ENCODE measurements around the gene KDM5B.
"Not testable (repeated sequence)": the region's sequence is repeated elsewhere in the genome, so short reads cannot be mapped to it uniquely, and the experiment has no call there.

Gene KDM5B

DNA sequence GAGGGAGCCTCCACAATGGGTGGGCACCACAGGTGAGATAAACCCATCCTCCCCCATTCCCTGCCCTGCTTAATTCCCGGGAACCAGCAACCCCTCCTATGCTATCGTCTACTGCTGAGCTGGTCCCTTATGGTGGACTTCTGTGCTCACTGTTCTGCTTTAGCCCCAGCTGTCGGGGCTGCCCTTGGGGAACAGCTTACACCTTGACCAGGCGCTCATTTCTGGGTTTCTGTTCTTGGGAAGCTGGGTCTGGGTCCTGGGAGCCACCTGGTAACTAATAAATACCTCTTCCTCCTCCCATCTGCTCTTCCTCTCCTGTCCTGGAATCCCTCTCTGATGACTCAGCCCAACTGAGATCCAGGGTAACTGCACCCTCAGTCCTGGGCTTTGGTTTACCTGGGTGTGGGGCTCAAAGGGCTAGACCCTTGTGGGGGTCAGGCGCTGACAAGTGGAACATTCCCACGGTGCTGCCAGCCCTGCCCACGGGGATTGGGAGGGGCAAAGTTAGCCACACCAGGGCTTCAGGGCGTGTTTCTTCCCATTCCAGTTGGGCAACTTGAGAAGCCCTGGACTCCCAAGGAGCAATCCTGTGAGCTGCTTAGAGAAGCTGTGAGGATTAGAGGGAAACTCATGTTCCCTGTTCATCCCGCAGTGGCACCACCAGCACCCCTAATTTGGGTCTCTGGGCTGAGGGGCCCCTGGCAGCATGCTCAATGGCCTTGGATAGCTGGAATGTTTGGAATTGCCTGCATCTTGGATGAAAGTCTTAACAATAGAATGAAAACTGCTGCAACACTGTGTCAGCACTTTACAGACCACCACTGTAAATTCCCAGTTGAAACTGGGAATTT lies 4.2 kb upstream of the KDM5B start:
- DNase-seq (ENCODE audit: low read depth): no peak

DNA sequence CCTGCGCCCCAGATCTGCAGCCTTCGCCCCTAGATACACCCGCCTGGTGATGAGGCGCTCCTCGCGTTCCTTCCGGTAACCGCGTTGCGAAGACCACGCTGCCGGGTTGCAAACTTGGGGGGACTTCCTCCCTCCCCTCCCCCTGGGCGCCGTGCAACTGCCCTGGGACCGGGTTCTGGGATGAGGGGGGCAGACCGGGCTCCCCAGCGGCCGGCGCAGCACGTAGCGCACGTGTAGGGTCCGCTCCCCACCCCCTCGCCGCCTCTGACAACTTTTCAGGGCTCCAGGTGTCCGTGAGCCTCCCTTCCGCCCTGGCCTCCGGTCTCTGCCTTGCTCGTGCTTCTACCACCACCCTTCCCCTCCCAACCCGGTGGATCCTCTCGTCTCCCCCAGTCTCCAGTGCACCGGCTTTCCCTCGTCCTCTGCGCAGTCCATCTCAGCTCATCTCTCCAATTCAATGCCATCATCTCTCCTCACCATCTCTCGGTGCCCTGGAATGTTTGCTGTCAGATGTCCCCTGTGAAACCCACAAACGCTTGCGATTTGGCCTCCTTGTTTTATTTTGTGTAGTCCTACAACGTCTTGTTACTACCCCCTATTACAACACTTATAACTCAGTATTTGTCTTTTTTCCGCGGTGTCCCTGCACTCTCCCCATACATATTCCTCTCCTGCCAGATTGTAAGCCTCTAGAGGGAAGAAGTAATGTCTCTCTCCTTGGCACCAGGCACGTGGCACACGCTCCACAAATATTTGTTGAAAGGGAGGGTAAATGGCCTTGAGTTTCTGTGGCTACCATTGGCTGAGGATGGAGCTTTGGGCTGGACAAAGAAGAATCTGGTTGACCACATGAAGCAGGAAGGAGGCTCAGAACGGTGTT lies 3.3 kb upstream of the KDM5B start:
- no peak for DNase-seq (ENCODE audit: low read depth)

DNA sequence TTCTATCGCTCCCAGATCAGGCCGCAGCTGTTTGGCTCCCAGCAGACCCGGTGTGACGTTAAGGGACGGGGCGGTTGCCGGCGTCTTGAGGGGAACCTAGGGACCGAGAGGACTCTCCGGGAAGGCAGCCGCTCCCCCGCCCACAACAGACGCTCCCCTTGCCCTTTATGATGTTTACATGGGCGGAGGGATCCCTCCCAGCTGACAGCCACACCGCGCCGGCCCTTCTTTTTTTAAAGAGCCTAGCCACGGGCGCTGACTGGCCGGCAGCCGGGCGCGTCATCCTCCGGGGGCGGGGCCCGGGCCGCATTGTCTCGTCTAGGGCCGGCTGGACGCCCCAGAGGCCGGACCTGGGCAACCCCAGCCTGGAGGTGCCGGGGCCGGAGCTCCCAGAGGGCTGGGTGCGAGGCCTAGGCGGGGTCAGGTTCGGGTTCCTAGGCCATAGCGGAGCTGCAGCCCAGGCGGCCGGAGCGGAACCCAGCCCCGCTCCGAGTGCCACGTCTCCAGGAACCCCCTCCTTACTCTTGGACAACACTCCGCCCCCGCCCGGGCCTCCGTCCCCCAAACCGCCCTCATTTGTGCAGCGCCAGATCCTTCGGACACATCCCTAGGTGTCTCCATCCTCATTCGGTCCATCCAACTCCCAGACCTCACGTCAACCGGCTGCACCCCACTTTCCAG lies 2.5 kb upstream of the KDM5B start, which contains the start of gene PCAT6:
PCAT6 (plus strand) TSS at position 340 of the 681 bp plus-strand sequence.
- peak; percentile 76 for DNase-seq (ENCODE audit: low read depth)

DNA sequence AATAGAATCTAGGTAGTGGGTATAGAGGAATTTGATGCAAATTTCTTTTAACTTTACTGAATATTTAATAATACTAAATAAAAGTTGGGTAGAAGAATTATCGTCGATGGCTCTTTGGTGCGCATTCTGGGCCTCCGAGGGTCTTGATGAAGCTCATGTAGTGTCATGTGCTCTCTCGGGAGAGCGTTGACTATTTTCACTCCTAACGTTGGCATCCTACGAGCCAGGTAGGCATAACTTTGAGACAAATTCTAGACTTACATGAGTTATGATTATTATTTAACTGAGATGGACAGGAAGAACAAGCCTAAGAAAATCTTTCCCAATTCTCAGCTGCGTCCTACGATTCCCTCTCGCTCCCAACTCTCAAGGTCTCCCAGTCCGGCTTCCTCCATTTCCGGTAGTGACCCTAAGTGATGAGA lies 2.0 kb upstream of the KDM5B start:
- no peak for DNase-seq (ENCODE audit: low read depth)

- no peak for DNase-seq (ENCODE audit: low read depth)
Observed at GRCh38 chr1:202809597-202810159, 1.5 kb upstream of the KDM5B start.

DNA sequence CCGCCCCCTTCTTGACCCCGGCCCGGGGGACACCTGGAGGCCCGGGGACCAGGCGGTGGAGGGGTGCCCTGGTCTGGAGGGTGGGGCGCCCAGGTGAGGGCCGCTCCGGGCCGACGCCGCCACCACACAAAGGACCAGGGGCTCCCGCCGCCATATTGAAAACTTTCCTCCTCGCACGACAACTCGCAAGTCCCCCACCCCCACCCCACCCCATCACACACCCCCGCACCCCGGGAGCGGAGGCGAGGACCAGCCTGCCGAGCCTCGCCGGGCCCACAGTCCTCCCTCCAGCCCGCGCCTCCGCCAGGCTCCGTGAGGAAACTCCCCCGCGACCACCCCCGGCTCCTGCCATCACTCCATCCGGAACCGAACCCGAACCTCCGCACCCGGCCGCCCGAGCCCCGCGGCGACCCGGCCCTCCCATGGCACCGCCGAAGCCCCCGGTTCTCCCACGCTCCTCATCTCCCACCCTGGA lies 733 bp downstream of the KDM5B start:
- peak; percentile 5 for DNase-seq (ENCODE audit: low read depth)

DNA sequence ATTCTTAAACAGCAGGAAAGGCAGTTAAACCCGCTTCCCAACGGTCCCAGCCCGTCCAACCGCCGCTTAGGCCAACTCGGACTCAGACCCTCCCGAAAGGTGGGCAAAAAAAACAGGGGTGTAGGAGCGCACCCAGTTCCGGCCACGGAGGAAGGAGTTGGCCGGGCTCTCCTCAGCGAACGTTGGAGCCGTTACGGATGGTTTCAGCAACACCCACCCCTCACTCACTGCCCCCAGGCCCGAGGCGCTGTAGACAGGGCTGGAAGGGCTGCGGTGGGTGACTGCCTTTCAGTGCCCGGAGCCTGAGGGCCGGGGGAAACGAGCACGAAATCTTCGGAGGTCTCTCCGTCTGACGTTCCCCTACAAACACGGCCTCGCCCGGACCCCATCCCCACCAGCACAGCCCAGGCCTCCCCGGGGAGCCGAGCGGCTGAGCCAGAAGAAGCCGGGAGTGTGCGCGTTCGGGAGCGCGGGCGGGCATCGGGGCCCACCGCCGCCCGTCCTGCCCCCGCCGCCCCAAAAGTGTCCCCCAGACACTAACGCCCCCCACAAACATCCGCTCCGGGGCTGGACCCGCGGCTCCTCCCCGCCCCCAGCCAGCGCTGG lies 1.3 kb downstream of the KDM5B start:
- peak; percentile 3 for DNase-seq (ENCODE audit: low read depth)

- no peak for DNase-seq (ENCODE audit: low read depth)
Observed at GRCh38 chr1:202805886-202806844, 2.1 kb downstream of the KDM5B start.

- DNase-seq (ENCODE audit: low read depth): no peak
Observed at GRCh38 chr1:202804126-202804525, 4.1 kb downstream of the KDM5B start.

DNA sequence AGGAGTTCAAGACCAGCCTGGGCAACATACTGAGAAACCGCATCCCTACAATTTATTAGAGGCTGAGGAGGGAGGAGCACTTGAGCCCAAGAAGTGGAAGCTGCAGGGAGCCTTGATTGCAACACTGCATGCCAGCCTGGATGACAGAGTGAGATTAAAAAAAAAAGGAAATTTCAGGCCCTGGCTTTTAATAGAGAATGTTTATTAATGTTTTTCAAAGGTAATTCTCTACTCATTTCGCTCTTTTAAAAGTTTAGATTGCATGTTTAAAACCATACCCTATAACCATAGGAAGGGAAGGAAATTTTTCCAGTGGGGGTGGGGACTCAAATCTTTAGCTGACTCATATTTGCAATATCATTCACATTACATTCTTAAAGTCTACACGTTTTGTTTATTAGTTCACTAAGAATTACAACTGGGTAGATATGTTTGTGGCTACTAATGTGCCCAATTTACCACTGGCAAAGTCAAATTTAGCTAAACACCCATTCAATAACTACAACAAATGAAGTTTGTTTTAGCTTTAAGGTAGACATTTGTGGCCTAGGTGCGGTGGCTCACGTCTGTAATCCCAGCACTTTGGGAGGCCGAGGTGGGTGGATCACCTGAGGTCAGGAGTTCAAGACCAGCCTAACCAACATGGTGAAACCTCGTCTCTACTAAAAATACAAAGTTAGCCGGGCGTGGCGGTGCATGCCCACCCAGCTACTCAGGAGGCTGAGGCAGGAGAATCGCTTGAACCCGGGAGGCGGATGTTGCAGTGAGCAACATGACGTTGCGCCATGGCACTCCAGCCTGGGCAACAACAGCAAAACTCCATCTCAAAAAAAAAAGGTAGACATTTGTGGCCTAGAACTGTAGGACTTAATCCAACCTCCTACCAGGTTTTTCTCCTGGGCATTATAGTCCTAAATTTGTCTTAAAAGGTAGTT lies 5.0 kb downstream of the KDM5B start:
- DNase-seq (ENCODE audit: low read depth): no peak

DNA sequence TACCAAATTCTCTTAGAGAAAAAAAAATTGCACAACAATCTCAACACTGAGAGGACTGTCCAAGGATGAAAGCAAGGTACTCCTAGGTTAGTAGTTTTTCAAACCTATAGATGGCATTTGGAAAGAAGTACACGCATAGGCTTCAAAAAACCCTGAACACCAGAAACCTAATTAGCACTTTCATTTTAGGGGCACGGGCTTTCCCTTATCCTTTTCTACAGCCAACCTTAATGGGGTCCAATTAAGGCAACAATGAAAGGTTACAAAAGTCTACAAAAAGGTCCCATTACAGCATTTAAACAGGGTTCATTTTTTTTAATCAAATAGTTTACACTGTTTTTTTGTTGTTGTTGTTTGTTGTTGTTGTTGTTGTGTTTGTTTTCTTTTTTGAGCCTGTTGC lies 6.2 kb downstream of the KDM5B start:
- no peak for DNase-seq (ENCODE audit: low read depth)

DNA sequence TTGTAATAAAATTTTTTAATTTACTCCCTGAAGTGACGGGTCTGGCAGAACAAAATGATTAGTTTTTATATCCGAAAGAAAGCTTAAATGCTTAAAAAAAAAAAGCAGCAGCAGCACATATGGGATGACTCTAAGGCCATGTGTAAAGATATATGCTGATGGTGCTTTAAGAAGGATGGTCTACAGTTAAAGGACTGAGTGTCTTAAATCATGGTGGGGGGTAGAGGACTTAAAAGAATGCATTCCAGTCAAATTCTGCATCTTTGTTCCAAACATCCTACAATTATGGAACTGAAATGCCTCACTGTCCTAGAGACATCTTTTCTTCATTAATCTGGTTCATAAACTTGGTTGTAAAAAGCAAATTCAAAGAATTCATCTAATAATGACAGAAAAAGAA lies 7.0 kb downstream of the KDM5B start:
- DNase-seq (ENCODE audit: low read depth): no peak

GRCh38 chr1:202800742-202801141 lies 7.5 kb downstream of the KDM5B start:
- no peak for DNase-seq (ENCODE audit: low read depth)

GRCh38 chr1:202798792-202799331 lies 9.4 kb downstream of the KDM5B start:
- DNase-seq (ENCODE audit: low read depth): no peak

- no peak for DNase-seq (ENCODE audit: low read depth)
Observed at GRCh38 chr1:202798260-202798659, 10.0 kb downstream of the KDM5B start.

DNA sequence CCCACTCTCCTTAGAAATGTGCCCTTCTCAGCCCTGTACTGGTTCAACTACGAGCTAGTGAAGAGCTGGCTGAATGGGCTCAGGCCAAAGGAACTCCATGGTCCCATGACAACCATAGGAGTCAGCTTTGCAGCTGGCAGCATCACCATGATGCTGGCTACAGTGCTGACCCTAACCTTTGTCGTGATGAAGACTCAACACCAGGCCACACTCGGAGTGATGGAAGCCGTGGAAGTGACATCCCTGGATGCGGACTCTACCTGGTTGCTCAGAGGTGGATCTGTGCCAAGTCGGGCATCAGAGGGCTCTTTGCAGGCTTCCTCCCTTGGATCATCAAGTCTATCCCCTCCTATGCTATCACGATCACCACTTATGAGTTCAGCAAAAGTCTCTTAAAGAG lies 11.6 kb downstream of the KDM5B start:
- DNase-seq (ENCODE audit: low read depth): no peak

DNA sequence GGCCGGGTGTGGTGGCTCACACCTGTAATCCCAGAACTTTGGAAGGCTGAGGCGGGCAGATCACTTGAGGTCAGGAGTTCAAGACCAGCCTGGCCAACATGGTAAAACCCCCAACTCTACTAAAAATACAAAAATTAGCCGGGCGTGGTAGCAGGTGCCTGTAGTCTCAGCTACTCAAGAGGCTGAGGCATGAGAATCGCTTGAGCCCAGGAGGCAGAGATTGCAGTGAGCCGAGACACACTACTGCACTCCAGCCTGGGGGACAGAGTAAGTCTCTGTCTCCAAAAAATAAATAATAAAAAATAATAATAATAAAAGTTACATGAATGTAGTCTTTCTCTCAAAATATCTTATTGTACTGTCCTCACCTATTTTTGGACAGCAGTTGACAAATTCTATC lies 13.3 kb downstream of the KDM5B start:
- DNase-seq (ENCODE audit: low read depth): not testable (repeated sequence)

DNA sequence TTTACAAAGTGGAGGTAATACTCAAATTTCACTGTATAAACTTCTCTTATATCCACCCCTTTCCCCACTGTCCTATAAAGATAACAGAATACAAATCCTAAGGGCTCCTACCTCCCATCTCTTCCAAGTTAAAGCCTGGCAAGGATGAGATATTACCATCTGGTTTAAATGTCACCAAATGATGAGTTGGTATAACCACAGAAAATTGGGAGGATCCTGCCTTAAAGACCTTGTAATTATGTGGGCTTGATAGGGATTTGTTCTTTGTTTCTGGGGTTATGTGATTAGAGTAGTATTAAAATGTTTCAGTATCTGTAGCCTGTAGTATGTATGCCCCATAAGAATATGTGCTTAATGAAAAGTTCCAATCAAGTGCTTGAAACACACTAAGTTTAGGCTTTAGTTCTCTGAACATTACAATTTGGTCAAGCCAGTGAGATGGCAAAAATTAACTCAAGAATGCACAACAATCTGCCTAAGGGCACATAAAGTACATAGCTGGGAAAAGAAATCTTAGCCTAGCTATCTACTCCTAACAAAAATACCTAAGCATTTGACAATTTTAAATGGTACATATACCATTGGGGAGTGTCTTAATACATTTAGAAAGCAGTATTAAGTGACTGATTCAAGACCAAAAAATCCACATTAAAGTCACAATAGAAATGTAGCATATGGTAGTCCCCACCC lies 14.0 kb downstream of the KDM5B start:
- no peak for DNase-seq (ENCODE audit: low read depth)

Data from T-helper 22 cell (primary cell).